K562 (cell line): ENCODE data around the gene LAPTM5. TPM values are rescaled to one million over a fixed set of nuclear protein-coding genes. Genes with fewer than 3 reads are reported as not detected.

Source experiments
- DPF2 ChIP-seq: fragments of 450-650 bp; IDR thresholded peaks from 2 replicates; pipeline ENCODE4 v1.6.1; 2016
- EP400 ChIP-seq: fragments of 450-650 bp; IDR thresholded peaks from 2 replicates; pipeline ENCODE4 v1.6.1; 2017; ENCODE audit warnings: antibody characterized with exemption, mild to moderate bottlenecking, moderate library complexity
- HLTF ChIP-seq: fragments of 450-650 bp; IDR thresholded peaks from 2 replicates; pipeline ENCODE4 v1.6.1; 2016
- HMG20A ChIP-seq: fragments of 450-650 bp; formaldehyde crosslinking; conservative IDR thresholded peaks from 2 replicates; pipeline ENCODE4 v1.4.0; 2020; ENCODE audit warnings: mild to moderate bottlenecking, mixed read lengths
- KAT7 ChIP-seq: sonication (generic); formaldehyde crosslinking; IDR thresholded peaks from 2 replicates; pipeline ENCODE4 v1.8.0; 2022; ENCODE audit warnings: missing genetic modification reagents, mild to moderate bottlenecking, borderline replicate concordance
- MTA1 ChIP-seq: fragments of 450-650 bp; IDR thresholded peaks from 2 replicates; pipeline ENCODE4 v1.6.1; 2017; ENCODE audit warnings: borderline replicate concordance
- MTA2 ChIP-seq: fragments of 450-650 bp; IDR thresholded peaks from 2 replicates; pipeline ENCODE4 v1.6.1; 2016; ENCODE audit warnings: low read depth
- MXD1 ChIP-seq: fragments of 250-450 bp; sonication (Bioruptor Pico); IDR thresholded peaks from 2 replicates; pipeline ENCODE4 v1.8.0; 2021; ENCODE audit warnings: borderline replicate concordance, mild to moderate bottlenecking, moderate library complexity; ENCODE audit not compliant: poor library complexity, severe bottlenecking
- NFE2 ChIP-seq: IDR thresholded peaks from 2 replicates; pipeline ENCODE4 v1.6.1; 2014; ENCODE audit warnings: antibody characterized with exemption, low read depth
- NFIC ChIP-seq: fragments of 450-650 bp; IDR thresholded peaks from 2 replicates; pipeline ENCODE4 v1.6.1; 2017; ENCODE audit warnings: mild to moderate bottlenecking, inconsistent platforms
- OTX1 ChIP-seq: fragments of 450-650 bp; formaldehyde crosslinking; IDR thresholded peaks from 2 replicates; pipeline ENCODE4 v1.4.0; 2022; ENCODE audit warnings: mild to moderate bottlenecking
- PHF21A ChIP-seq: fragments of 450-650 bp; IDR thresholded peaks from 2 replicates; pipeline ENCODE4 v1.6.1; 2017; ENCODE audit warnings: low read depth, borderline replicate concordance
- ZBED1 ChIP-seq: IDR thresholded peaks from 2 replicates; pipeline ENCODE4 v1.6.1; 2014
- ZFP30 ChIP-seq: fragments of 250-450 bp; sonication (Bioruptor Pico); IDR thresholded peaks from 2 replicates; pipeline ENCODE4 v1.8.0; 2022; ENCODE audit warnings: moderate library complexity, mild to moderate bottlenecking, inconsistent platforms, borderline replicate concordance
- ZNF263 ChIP-seq: sonication (generic); formaldehyde crosslinking; IDR thresholded peaks from 2 replicates; pipeline ENCODE4 v1.8.0; 2022; ENCODE audit warnings: mild to moderate bottlenecking, missing genetic modification reagents, borderline replicate concordance
- ZNF512 ChIP-seq: IDR thresholded peaks from 2 replicates; pipeline ENCODE4 v1.6.1; 2016; ENCODE audit warnings: missing genetic modification characterization, missing compliant biosample characterization
- ZNF592 ChIP-seq: fragments of 450-650 bp; IDR thresholded peaks from 2 replicates; pipeline ENCODE4 v1.6.1; 2017; ENCODE audit warnings: antibody characterized with exemption, mild to moderate bottlenecking
- polyA plus RNA-seq, 8 experiments: library from polyadenylated mRNA; depleted of rRNA in 4 of 8; stranded (reverse) in 5 of 8; unstranded in 3 of 8; fragments of >200 nt; fragmentation: Nextera tagmentation in 2 of 8; fragmentation: Illumina TruSeq in 1 of 8; extraction: Ambion mirVana in 2 of 8; extraction: Trizol in 1 of 8; gene quantifications; 2 replicates each; pipeline versions ENCODE4 v1.2.1 to v1.2.3, GENCODE V29; 2011 to 2014; ENCODE audit warnings: inconsistent platforms in 1 of 8, missing spikeins in 1 of 8
- total RNA-seq, 7 experiments: library from RNA; depleted of rRNA in 6 of 7; stranded (reverse); fragments of >200 nt in 6 of 7; fragmentation: Illumina TruSeq in 2 of 7; extraction: Trizol in 2 of 7; gene quantifications; 2 replicates each; pipeline versions ENCODE4 v1.2.1 to v1.2.3, GENCODE V29; 2011 to 2021; ENCODE audit warnings: low replicate concordance in 1 of 7
- TF ChIP-seq, protein P1 (sequence below): fragments of 250-450 bp; sonication (Bioruptor Pico); IDR thresholded peaks from 2 replicates; pipeline ENCODE4 v1.5.0; 2020; ENCODE audit warnings: mild to moderate bottlenecking
- TF ChIP-seq, protein P2 (sequence below): sonication (generic); formaldehyde crosslinking; IDR thresholded peaks from 2 replicates; pipeline ENCODE4 v1.5.0; 2020; ENCODE audit warnings: missing genetic modification reagents

Gene LAPTM5
- total and polyA plus RNA-seq, 9 of the 15 experiments (the other 6 are each of a cell fraction or from before 2014, with no cell fraction given), result 2.4 to 47.3 (median 20.3) TPM

DNA sequence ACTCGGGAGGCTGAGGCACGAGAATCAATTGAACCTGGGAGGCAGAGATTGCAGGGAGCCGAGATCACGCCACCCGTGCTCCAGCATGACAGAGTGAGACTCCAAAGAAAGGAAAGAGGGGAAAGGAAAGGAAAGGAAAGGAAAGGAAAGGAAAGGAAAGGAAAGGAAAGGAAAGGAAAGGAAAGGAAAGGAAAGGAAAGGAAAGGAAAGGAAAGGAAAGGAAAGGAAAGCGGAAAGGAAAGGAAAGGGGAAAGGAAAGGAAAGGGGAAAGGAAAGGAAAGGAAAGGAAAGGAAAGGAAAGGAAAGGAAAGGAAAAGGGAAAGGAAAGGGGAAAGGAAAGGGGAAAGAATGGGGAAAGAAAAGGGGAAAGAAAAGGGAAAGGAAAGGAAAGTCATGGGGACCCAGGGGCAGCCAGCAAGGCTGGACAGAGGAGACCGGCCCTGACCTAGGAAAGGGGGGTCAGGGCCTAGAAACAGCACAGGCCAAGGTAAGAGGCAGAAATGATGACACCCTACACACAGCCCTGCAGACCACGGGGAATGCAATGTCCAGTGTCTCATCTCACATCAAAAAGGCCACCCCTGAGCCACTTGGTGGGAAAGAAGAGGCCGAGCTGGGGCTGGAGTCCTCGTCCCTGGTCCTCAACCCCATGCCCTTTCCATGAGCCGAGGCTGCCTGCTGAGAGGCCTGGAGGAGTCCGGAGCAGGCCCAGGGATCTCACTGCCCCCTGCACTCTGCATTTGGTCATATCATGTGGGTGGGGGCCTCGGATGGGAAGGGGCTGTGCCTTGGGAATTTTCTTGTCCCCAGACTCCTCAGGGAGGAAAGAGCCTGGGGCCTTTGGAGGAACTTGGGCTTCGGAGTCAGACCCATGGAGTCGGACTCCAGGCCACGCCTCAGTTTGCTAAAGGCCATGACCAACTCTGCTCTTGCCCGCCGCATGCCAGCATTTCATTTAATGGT is 18.8 kb upstream of the LAPTM5 start (continued):
- TF ChIP-seq ZFP30 (CRISPR knock-in tag) (no peak), HMG20A (no peak), ZNF592 (peak; percentile 20), NFE2 (no peak), NFIC (no peak), OTX1 (CRISPR knock-in tag) (peak; percentile 67; the same call in 1 of the 2 replicates), HLTF (0 out of 2 replicates have a peak, but pooled peaks have one; percentile 19), ZNF263 (CRISPR knock-in tag) (0 out of 2 replicates have a peak, but pooled peaks have one; percentile 14), DPF2 (0 out of 2 replicates have a peak, but pooled peaks have one; percentile 19), ZBED1 (no peak), PHF21A (peak; percentile 25; the same call in 1 of the 2 replicates), KAT7 (no peak; the same call in 1 of the 2 replicates), MXD1 (CRISPR knock-in tag) (no peak), MTA2 (0 out of 2 replicates have a peak, but pooled peaks have one; percentile 13), MTA1 (peak; percentile 30; the same call in 1 of the 2 replicates), EP400 (no peak), ZNF512 (tag) (peak; percentile 98)
- TF ChIP-seq, protein P1, sequence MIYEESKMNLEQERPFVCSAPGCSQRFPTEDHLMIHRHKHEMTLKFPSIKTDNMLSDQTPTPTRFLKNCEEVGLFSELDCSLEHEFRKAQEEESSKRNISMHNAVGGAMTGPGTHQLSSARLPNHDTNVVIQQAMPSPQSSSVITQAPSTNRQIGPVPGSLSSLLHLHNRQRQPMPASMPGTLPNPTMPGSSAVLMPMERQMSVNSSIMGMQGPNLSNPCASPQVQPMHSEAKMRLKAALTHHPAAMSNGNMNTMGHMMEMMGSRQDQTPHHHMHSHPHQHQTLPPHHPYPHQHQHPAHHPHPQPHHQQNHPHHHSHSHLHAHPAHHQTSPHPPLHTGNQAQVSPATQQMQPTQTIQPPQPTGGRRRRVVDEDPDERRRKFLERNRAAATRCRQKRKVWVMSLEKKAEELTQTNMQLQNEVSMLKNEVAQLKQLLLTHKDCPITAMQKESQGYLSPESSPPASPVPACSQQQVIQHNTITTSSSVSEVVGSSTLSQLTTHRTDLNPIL (CRISPR knock-in tag), result no peak
- TF ChIP-seq, protein P2, sequence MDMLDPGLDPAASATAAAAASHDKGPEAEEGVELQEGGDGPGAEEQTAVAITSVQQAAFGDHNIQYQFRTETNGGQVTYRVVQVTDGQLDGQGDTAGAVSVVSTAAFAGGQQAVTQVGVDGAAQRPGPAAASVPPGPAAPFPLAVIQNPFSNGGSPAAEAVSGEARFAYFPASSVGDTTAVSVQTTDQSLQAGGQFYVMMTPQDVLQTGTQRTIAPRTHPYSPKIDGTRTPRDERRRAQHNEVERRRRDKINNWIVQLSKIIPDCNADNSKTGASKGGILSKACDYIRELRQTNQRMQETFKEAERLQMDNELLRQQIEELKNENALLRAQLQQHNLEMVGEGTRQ, result no peak
